ENCODE data around the gene RETNLB. TPM values are rescaled to one million over a fixed set of nuclear protein-coding genes. Genes with fewer than 3 reads are reported as not detected.

The RETNLB gene
- total and polyA plus RNA-seq, 2 experiments from 2014 or later, result not detected

- H3K79me2 ChIP-seq (ENCODE audit: insufficient read depth), result no peaks in the 10 kb centered on the region
- no peak overlapping the region for H2AFZ ChIP-seq
- H3K27me3 ChIP-seq (replicated peaks; ENCODE audit: insufficient read depth), result no peaks in the 10 kb centered on the region
- no peak overlapping the region for H3K27ac ChIP-seq
- DNase-seq, result no peak
- no peaks in the 10 kb centered on the region for H3K36me3 ChIP-seq (ENCODE audit: low read depth)
- WGBS, 2 experiments (ENCODE audit: low coverage in 1 of 2, low lambda C conversion rate in 2 of 2, missing lambda C conversion rate in 2 of 2), result 6 to 12% methylated on average over 3 of the region's 3 CpGs
- no peak overlapping the region for H3K9ac ChIP-seq
- no peaks in the 10 kb centered on the region for H3K9me3 ChIP-seq (ENCODE audit: low read depth)
- no peak for TF ChIP-seq EZH2 (IDR thresholded peaks at IDR 0.05; ENCODE audit: insufficient read depth, poor library complexity, severe bottlenecking)
- TF ChIP-seq EZH2phosphoT487 (IDR thresholded peaks at IDR 0.05; ENCODE audit: insufficient read depth, low read depth), result no peak
- in situ Hi-C loops (cut with MboI), result no loop called here
- H3F3A ChIP-seq (ENCODE audit: insufficient read depth), result no peaks in the 10 kb centered on the region
- H3K4me2 ChIP-seq (ENCODE audit: unreplicated experiment), result no peak overlapping the region
- no peaks in the 10 kb centered on the region for H3K4me1 ChIP-seq (ENCODE audit: insufficient read depth)
- H3K4me3 ChIP-seq, result no peak overlapping the region
- H3K9me2 ChIP-seq (ENCODE audit: insufficient read depth), result no peaks in the 10 kb centered on the region
- H4K20me1 ChIP-seq (ENCODE audit: insufficient read depth), result no peaks in the 10 kb centered on the region
Observed at GRCh38 chr3:108791473-108791872, 34.3 kb upstream of the RETNLB start.

GRCh38 chr3:108780235-108780634 is 23.0 kb upstream of the RETNLB start:
- H2AFZ ChIP-seq, result no peak overlapping the region
- no peak overlapping the region for H3K9ac ChIP-seq
- TF ChIP-seq EZH2phosphoT487 (IDR thresholded peaks at IDR 0.05; ENCODE audit: insufficient read depth, low read depth) (no peak), EZH2 (IDR thresholded peaks at IDR 0.05; ENCODE audit: insufficient read depth, poor library complexity, severe bottlenecking) (no peak)
- WGBS, 2 experiments (ENCODE audit: low coverage in 1 of 2, low lambda C conversion rate in 2 of 2, missing lambda C conversion rate in 2 of 2), result 26 to 30% methylated on average over 4 of the region's 4 CpGs
- H3K27ac ChIP-seq, result no peak overlapping the region
- H3K27me3 ChIP-seq (replicated peaks; ENCODE audit: insufficient read depth), result no peaks in the 10 kb centered on the region
- H3K9me2 ChIP-seq (ENCODE audit: insufficient read depth), result no peaks in the 10 kb centered on the region
- H3F3A ChIP-seq (ENCODE audit: insufficient read depth), result no peaks in the 10 kb centered on the region
- no peak overlapping the region for H3K4me3 ChIP-seq
- no peaks in the 10 kb centered on the region for H3K36me3 ChIP-seq (ENCODE audit: low read depth)
- no peaks in the 10 kb centered on the region for H3K9me3 ChIP-seq (ENCODE audit: low read depth)
- H3K4me1 ChIP-seq (ENCODE audit: insufficient read depth), result no peaks in the 10 kb centered on the region
- H3K79me2 ChIP-seq (ENCODE audit: insufficient read depth), result no peaks in the 10 kb centered on the region
- H4K20me1 ChIP-seq (ENCODE audit: insufficient read depth), result no peaks in the 10 kb centered on the region
- DNase-seq, result no peak
- in situ Hi-C loops (cut with MboI), result no loop called here
- no peak overlapping the region for H3K4me2 ChIP-seq (ENCODE audit: unreplicated experiment)

GRCh38 chr3:108779496-108779895 is 22.3 kb upstream of the RETNLB start:
- in situ Hi-C loops (cut with MboI), result no loop called here
- no peak for TF ChIP-seq EZH2phosphoT487 (IDR thresholded peaks at IDR 0.05; ENCODE audit: insufficient read depth, low read depth)
- TF ChIP-seq EZH2 (IDR thresholded peaks at IDR 0.05; ENCODE audit: insufficient read depth, poor library complexity, severe bottlenecking), result no peak
- Histone ChIP-seq H2AFZ (no peak overlapping the region), H3K9me3 (ENCODE audit: low read depth) (no peaks in the 10 kb centered on the region), H3K36me3 (ENCODE audit: low read depth) (no peaks in the 10 kb centered on the region), H3K4me2 (ENCODE audit: unreplicated experiment) (no peak overlapping the region), H3K79me2 (ENCODE audit: insufficient read depth) (no peaks in the 10 kb centered on the region), H3K27ac (no peak overlapping the region), H3K9me2 (ENCODE audit: insufficient read depth) (no peaks in the 10 kb centered on the region), H3K4me1 (ENCODE audit: insufficient read depth) (no peaks in the 10 kb centered on the region), H4K20me1 (ENCODE audit: insufficient read depth) (no peaks in the 10 kb centered on the region), H3K4me3 (no peak overlapping the region), H3K27me3 (replicated peaks; ENCODE audit: insufficient read depth) (no peaks in the 10 kb centered on the region), H3K9ac (no peak overlapping the region), H3F3A (ENCODE audit: insufficient read depth) (no peaks in the 10 kb centered on the region)
- 14 to 18% methylated on average over 3 of the region's 3 CpGs for WGBS, 2 experiments (ENCODE audit: low coverage in 1 of 2, low lambda C conversion rate in 2 of 2, missing lambda C conversion rate in 2 of 2)
- no peak for DNase-seq

- no peaks in the 10 kb centered on the region for H3K79me2 ChIP-seq (ENCODE audit: insufficient read depth)
- no peaks in the 10 kb centered on the region for H3K9me2 ChIP-seq (ENCODE audit: insufficient read depth)
- no peaks in the 10 kb centered on the region for H3K9me3 ChIP-seq (ENCODE audit: low read depth)
- no peaks in the 10 kb centered on the region for H3K4me1 ChIP-seq (ENCODE audit: insufficient read depth)
- no peaks in the 10 kb centered on the region for H3F3A ChIP-seq (ENCODE audit: insufficient read depth)
- in situ Hi-C loops (cut with MboI), result no loop called here
- H3K27me3 ChIP-seq (replicated peaks; ENCODE audit: insufficient read depth), result no peaks in the 10 kb centered on the region
- H3K4me2 ChIP-seq (ENCODE audit: unreplicated experiment), result no peak overlapping the region
- TF ChIP-seq EZH2 (IDR thresholded peaks at IDR 0.05; ENCODE audit: insufficient read depth, poor library complexity, severe bottlenecking) (no peak), EZH2phosphoT487 (IDR thresholded peaks at IDR 0.05; ENCODE audit: insufficient read depth, low read depth) (no peak)
- no peak overlapping the region for H2AFZ ChIP-seq
- no peak overlapping the region for H3K4me3 ChIP-seq
- no peak overlapping the region for H3K27ac ChIP-seq
- no peak overlapping the region for H3K9ac ChIP-seq
- no peak for DNase-seq
- WGBS, 2 experiments (ENCODE audit: low coverage in 1 of 2, low lambda C conversion rate in 2 of 2, missing lambda C conversion rate in 2 of 2), result 0 to 4% methylated on average over 1 of the region's 1 CpG
- no peaks in the 10 kb centered on the region for H4K20me1 ChIP-seq (ENCODE audit: insufficient read depth)
- H3K36me3 ChIP-seq (ENCODE audit: low read depth), result no peaks in the 10 kb centered on the region
Observed at GRCh38 chr3:108775649-108776048, 18.4 kb upstream of the RETNLB start.

GRCh38 chr3:108767253-108767652 is 10.0 kb upstream of the RETNLB start:
- no peak for DNase-seq
- 40 to 41% methylated on average over 3 of the region's 3 CpGs for WGBS, 2 experiments (ENCODE audit: low coverage in 1 of 2, low lambda C conversion rate in 2 of 2, missing lambda C conversion rate in 2 of 2)
- no peaks in the 10 kb centered on the region for H3K36me3 ChIP-seq (ENCODE audit: low read depth)
- no peaks in the 10 kb centered on the region for H4K20me1 ChIP-seq (ENCODE audit: insufficient read depth)
- H3F3A ChIP-seq (ENCODE audit: insufficient read depth), result no peaks in the 10 kb centered on the region
- no peak overlapping the region for H3K9ac ChIP-seq
- no peaks in the 10 kb centered on the region for H3K27me3 ChIP-seq (replicated peaks; ENCODE audit: insufficient read depth)
- no peak overlapping the region for H3K4me3 ChIP-seq
- H3K4me1 ChIP-seq (ENCODE audit: insufficient read depth), result no peaks in the 10 kb centered on the region
- H3K9me2 ChIP-seq (ENCODE audit: insufficient read depth), result no peaks in the 10 kb centered on the region
- H3K27ac ChIP-seq, result no peak overlapping the region
- H2AFZ ChIP-seq, result no peak overlapping the region
- no peaks in the 10 kb centered on the region for H3K79me2 ChIP-seq (ENCODE audit: insufficient read depth)
- H3K4me2 ChIP-seq (ENCODE audit: unreplicated experiment), result no peak overlapping the region
- H3K9me3 ChIP-seq (ENCODE audit: low read depth), result no peaks in the 10 kb centered on the region
- in situ Hi-C loops (cut with MboI), result no loop called here
- TF ChIP-seq EZH2phosphoT487 (IDR thresholded peaks at IDR 0.05; ENCODE audit: insufficient read depth, low read depth), result no peak
- TF ChIP-seq EZH2 (IDR thresholded peaks at IDR 0.05; ENCODE audit: insufficient read depth, poor library complexity, severe bottlenecking), result no peak
